OCI-M2 (cell line): Measurements from ENCODE around the gene ATRIP.
"Not testable (repeated sequence)": the region's sequence is repeated elsewhere in the genome, so short reads cannot be mapped to it uniquely, and the experiment has no call there.

Experiments
- DNase-seq: peaks from one replicate; lab custom pipeline; 2025; ENCODE audit not compliant: unreplicated experiment; lab: John Stamatoyannopoulos, UW

Gene ATRIP

GRCh38 chr3:48435774-48436476 is 10.6 kb upstream of the ATRIP start:
- peak; percentile 15 for DNase-seq

GRCh38 chr3:48436477-48436787 is 10.1 kb upstream of the ATRIP start:
- no peak for DNase-seq

GRCh38 chr3:48436855-48437254 is 9.7 kb upstream of the ATRIP start:
- DNase-seq, result no peak

GRCh38 chr3:48437812-48438211 is 8.7 kb upstream of the ATRIP start:
- DNase-seq, result no peak

GRCh38 chr3:48439820-48440589 is 6.5 kb upstream of the ATRIP start, which contains the start of the genes CCDC51 and TMA7:
CCDC51 (minus strand) TSS chr3:48440119; CDS start chr3:48435128, 4,991 bp downstream.
TMA7 (plus strand) TSS chr3:48440257; CDS start chr3:48440297, 40 bp downstream.
- DNase-seq, result peak; percentile 82

GRCh38 chr3:48440590-48440958 is 6.0 kb upstream of the ATRIP start:
- no peak for DNase-seq

GRCh38 chr3:48441940-48442339 is 4.6 kb upstream of the ATRIP start:
- DNase-seq, result no peak

GRCh38 chr3:48445277-48445882 is 1.2 kb upstream of the ATRIP start:
- DNase-seq, result no peak

GRCh38 chr3:48446043-48446424 is 503 bp upstream of the ATRIP start:
- DNase-seq, result no peak

- no peak for DNase-seq
These were observed 4.7 kb downstream of the ATRIP start for GRCh38 chr3:48451270-48451669.

- DNase-seq, result no peak
These were observed 9.9 kb downstream of the ATRIP start for GRCh38 chr3:48456456-48456855.

- DNase-seq, result no peak
These were observed 12.8 kb downstream of the ATRIP start for GRCh38 chr3:48459331-48459730.

- no peak for DNase-seq
These were observed 13.4 kb downstream of the ATRIP start for GRCh38 chr3:48459773-48460516.

- no peak for DNase-seq
These were observed 14.0 kb downstream of the ATRIP start for GRCh38 chr3:48460517-48460902.

- not testable (repeated sequence) for DNase-seq
These were observed 15.2 kb downstream of the ATRIP start for GRCh38 chr3:48461767-48462166.

- DNase-seq, result no peak
These were observed 17.2 kb downstream of the ATRIP start for GRCh38 chr3:48463703-48464102.

GRCh38 chr3:48464713-48465221 is 18.2 kb downstream of the ATRIP start:
- DNase-seq, result no peak

GRCh38 chr3:48465237-48465530 is 18.6 kb downstream of the ATRIP start:
- no peak for DNase-seq

GRCh38 chr3:48465531-48466378 is 19.2 kb downstream of the ATRIP start:
- no peak for DNase-seq

- DNase-seq, result no peak
These were observed 20.0 kb downstream of the ATRIP start for GRCh38 chr3:48466386-48467109.
